CD1c-positive myeloid dendritic cell (primary cell): ENCODE data around the gene ACSL6.

Source experiments
- DNase-seq: peaks from one replicate; pipeline ENCODE4 v3.0.0-alpha.2; 2016; ENCODE audit errors: extremely low spot score

The ACSL6 gene

DNA sequence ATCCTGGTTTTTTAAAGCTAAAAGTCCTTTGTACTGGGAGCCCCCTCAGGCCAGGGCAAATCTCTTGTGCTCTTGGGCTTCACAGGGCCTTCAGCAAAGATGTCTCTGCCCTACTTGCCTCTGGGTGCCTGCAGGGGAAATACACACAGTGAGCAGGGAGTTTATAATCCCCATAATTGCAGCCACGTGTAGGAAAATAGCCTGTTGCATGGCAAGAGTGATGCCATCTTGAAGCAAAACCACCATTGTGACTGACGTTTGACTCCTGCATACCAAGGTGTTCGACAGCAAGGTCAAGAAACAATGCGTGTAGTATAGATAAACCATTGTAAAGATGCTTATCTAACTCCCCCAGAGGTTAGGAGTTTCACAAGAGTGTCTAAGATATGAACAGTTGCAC, 37.6 kb upstream of the ACSL6 start:
- DNase-seq: no peak

DNA sequence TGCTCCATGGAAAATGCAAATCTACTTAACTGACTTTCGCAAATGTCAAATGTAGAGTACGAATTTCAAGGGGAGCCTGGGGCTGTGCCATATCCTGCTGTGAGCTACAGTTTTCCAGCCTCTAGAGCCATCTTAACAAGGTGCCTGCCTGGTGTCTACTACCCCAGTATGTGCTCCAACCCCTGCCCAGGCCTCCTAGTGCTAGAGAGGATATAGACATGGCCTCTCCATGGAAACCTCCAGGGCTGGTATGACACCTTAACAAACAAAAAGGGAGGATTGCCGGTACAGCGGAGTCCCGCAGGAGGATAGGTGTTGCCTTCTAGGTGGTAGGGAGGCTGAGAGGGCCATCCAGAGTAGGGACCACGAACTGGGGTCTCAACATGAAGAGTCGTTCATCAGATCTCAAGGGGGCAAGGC, 35.4 kb upstream of the ACSL6 start:
- no peak for DNase-seq

DNA sequence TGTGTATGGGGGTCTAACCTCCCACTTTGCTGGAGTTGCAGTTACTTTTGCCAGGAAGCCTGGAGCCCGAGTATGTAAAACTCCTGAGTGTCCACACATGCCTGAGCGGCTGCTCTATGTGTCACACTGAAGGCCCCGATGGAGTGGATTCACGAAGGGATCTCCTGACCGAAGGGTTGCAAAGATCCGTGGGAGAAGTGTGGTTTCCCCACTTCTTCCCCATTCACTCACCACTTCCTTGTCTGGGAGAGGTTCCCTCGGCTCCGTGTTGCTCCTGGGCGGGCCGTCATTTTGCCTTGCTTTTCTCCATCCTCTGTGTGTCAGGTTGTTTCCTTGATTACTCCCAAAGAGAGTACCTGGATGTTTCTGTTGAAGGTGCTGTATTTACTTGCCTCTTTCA, 32.7 kb upstream of the ACSL6 start:
- peak; percentile 84 for DNase-seq

- no peak for DNase-seq
Observed at GRCh38 chr5:132037353-132037752, 25.9 kb upstream of the ACSL6 start.

DNA sequence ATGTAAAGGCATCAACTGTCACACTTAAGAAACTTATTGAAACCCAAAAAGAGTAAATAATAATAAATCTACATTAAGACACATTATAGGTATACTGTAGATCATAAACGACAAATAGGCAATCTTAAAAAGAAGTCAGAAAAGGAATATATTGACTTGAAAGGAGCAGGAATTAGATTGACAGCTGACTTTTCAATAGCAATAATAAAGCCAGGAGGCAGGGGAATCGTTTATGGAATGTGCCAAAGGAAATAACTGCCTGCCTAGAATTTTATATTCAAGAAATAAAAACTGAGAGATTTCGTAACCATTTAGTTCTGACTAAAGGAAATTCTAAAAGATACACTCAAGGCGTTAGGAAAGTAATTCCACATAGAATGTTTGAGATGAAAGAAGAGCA, 21.7 kb upstream of the ACSL6 start:
- DNase-seq: no peak

DNA sequence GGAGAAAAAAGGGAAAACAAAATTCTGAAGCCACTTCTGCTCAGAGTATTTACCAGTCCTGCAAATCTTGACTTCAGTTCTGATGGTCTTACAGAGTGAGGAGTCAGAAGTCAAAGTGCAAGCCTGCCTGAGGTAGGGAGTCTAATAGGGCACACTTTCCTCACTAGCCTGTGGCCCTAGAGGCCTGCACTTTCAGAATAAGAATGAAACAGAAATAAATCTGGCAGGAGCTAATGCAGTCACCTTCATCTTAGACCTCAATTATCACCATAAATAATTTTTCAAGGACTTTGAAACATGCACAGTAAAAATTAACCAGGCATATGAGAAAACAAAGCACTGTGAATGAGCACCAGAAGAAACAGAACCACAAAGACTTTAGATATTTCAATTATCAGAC, 20.7 kb upstream of the ACSL6 start:
- DNase-seq: no peak

- DNase-seq: no peak
Observed at GRCh38 chr5:132030610-132031009, 19.2 kb upstream of the ACSL6 start.

GRCh38 chr5:132029609-132030330, 18.3 kb upstream of the ACSL6 start:
- DNase-seq: no peak

DNA sequence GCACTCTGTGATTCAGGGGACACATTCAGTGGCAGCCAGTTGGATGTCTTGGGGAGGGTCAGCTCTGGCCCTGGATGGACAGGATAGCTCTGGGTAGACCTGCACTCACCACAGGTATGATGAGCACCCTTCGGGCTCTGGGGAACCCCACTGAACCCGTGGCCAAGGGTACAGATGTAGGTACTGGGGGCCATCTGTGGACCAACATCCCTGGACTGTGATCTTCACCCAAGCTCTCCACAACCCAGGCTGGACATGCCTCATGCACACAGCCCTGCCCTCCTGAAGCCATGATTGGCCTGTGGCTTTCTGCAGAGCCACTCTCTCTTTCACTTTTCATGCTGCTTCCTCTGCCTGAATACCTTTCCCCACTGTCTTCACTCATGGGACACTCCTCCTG, 15.6 kb upstream of the ACSL6 start:
- DNase-seq: no peak

GRCh38 chr5:132026516-132027008, 15.1 kb upstream of the ACSL6 start:
- DNase-seq: no peak

DNA sequence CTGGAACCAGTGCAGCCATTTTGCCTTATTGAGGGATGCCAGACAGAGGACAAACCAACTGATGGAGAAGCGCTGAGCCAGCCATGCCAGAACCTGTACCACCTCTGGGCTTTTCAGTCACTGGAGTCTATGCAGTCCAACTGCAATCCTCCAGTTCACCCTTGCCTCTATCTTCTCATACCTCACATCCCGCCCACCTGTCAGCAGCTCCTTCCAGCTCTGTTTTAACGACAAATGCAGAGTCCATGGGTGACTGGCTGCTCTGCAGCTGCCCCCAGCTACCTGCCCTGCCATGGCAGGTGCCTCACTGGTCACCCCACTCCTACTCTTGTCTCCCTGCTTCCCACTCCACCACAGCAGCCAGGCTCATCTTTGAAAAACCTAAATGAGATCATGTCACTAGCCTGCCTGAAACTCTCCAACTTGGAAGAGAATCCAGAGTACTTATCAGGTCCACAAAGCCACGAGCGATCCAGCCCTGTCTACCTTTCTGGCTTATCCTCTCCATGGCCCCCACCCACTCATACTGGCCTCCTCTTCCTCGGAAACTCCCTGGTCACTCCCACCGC, 14.0 kb upstream of the ACSL6 start:
- DNase-seq: no peak

GRCh38 chr5:132024789-132025402, 13.4 kb upstream of the ACSL6 start:
- no peak for DNase-seq

GRCh38 chr5:132024117-132024435, 12.6 kb upstream of the ACSL6 start:
- DNase-seq: no peak

DNA sequence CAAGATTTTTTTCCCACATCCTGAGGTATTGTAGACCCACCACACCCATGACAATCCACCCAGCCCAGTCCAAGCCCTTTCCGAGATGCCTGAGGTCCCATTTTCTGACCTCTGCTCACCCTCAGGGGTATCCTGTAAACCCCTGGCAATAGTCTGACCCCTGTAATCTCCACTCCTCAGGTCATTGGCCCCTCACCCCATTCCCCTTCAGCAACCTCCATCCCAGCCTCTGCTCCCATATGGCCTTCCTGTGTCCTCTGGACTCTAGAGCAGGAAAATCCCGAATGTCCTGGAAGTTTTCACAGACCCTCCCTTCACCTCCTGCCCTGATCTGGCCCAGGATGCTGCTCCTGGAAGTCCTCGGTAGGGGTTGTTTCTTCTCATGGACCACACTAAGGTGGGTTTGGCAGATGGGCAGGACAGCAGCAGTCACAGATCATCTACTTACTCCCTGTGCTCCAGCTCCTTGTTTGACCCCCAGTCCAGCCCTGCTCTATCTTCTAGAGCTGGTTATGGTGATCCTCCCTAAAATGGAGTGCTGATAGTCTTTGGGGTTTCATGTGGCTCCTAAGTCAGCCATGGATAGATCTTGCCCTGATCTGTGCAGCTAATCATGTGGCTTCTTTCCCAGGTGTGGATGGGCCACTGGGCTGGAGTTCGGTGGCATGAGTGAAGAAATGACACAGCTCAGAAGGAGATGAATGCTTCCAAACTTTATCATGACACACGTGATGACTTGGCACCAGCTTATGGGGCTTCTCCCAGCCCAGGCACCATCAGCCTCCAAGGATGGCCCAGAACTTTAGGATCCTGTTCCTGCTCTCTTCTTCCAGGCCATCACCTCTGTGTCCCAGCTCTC, 12.0 kb upstream of the ACSL6 start:
- no peak for DNase-seq

DNA sequence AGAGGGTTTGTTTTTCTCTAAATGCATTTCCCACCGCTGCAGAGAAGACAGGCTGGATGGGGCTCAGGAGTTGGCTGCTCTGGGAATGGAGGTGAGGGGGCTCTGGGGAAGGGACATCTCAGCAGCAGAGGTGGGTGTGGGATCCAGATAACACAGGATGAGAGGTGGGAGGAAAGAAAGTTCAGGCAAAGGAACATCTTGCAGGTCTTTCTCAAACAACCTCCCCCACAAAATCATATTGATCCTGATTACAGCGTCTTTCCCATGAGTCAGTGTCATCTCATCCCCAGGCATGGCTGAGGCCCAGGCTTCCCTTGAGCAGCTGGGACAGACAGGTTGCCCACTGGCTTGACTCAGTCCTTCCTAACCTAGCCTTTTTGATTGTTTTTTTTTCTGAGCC, 11.3 kb upstream of the ACSL6 start:
- DNase-seq: no peak

- DNase-seq: no peak
Observed at GRCh38 chr5:132021654-132022053, 10.2 kb upstream of the ACSL6 start.

DNA sequence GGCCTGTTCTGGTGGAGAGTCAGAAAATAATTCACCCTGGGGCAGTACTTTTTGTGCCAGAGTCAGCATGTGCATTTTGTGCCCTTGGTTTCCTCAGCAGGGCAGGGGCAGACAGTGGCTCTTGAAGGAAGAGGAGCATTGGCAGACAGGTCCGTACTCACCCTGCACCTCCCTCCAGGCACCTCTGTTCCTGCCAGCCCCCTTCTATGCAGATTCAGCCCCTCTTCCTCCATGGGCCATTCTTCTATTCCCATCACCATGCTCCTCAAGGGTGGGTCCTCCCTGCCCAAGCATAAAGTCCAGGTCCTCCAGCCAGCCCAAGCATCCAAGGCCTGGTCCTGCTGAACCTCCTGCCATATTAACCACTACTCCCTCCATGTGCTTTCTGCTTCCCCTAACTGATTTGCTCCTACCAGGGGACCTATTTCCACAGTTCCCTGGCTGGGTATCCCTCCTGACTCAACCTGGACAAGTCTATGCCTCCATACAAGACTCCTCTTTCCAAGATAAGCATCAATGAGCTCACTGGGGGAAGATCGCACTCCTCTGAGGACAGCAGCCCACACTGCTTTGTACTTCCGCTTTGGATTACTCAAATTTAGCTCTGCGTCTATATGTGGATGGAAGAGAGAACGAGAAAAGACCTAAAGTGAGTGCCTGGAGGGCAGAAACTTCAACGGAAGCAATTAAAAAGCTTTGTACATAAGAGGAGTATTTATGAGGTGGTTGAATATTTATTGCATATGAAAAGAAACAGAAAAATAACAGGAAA, 9.3 kb upstream of the ACSL6 start:
- DNase-seq: no peak

DNA sequence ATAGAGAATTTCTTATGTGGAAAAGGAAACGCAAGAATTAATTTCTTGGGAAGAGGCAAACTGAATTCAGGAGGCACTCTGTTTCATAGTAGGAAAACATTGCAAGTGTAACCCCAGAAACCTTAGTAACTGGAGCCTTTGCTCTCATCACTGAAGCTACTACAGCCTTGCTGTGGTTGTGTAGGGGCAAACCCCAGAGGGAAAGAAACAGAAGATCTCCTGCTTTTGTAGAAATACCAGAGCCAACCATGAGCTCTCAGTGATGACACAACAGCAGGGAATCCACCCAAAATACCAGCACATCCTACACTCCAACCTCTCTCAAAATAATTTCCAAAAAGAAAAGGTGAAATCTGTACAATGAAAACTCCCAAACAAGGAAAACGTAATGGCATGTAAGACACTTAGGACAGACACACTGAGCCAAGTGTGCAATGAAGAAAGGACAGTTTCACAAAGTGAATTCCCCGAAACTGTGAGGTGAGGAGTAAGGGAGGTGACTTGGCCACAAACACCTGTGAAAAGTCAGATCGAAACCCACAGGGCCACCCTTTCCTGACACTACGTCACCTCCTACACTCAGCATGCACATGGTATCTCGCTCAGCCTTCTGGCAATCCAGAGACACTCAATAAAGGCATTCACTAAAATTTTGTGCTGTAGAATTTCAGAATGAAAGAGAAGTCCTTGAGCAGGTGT, 8.5 kb upstream of the ACSL6 start:
- DNase-seq: peak; percentile 29

- DNase-seq: no peak
Observed at GRCh38 chr5:132019337-132019736, 7.9 kb upstream of the ACSL6 start.

DNA sequence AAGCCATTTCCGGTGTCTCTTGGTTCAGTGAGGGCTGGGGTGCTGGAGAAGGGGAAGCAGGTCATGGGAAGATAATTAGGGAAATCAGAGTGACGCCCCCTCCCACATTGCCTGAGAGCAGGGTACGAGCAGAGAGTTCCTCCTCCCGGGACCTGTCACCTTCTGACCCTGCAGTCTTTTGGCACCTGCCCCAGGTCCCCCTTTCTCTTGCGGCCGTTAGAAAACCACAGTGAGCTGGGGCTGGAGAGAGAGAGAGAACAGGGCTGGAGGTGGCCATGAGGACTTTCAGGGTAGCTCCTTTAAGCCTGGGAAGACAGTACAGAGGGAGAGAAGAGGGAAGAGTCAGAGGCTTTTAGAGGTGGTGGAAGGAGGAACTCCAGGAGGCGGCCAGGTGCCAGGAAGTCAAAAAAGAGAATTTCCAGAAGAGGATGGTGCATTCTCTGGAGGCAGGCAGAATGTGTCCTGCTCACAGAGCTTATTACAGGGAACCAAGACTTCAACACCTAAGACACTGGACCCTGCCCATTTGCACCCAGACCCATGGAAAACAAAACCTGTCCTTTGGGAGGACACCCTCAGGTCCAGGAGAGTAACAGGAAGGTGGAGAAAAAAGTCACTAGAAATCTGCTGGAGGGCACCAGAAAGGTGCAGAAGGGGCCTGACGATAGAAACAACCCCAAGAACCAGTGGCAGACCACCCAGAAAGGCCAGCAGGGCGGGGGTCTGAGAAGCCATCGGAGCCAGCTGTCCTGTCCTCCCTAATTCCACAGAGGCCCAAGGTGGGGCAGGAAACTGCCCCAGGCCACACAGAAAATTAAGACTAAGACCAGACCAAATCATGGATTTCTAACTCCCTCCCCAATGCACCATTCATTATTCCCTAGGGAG, 6.5 kb upstream of the ACSL6 start:
- peak; percentile 31 for DNase-seq
